K562 (cell line): Measurements from ENCODE around the gene SPRR1A. TPM values are rescaled to one million over a fixed set of nuclear protein-coding genes. Genes with fewer than 3 reads are reported as not detected.

Experiments used
- ATAC-seq: fragments of 200-7000 bp; cut with Tn5 transposase; 3 replicates; pipeline ENCODE4 v1.9.1; 2020; ENCODE audit warnings: moderate library complexity
- BruUV-seq: library from RNA; stranded (reverse); fragments of 400-500 nt; replicated peaks from 2 replicates; lab custom pipeline; 2021; lab: Mats Ljungman, UMichigan
- CTCF ChIA-PET: fragments of 300-600 bp; formaldehyde crosslinking; extraction: SDS; loops from one replicate; lab custom pipeline; 2021; ENCODE audit warnings: low intra/inter-chr PET ratio; lab: Yijun Ruan, JAX
- POLR2A ChIA-PET: fragments of 300-600, 350-650 bp; sonication (Branson Sonifier 250); formaldehyde crosslinking; extraction: SDS; loops from one replicate; lab custom pipeline; 2021; ENCODE audit warnings: antibody characterized with exemption, inconsistent platforms; lab: Yijun Ruan, JAX
- DNase-seq, 4 experiments: peaks; one replicate each; pipeline versions ENCODE4 v3.0.0 to v3.0.0-alpha.2; 2011 to 2018; ENCODE audit warnings: low spot score in 3 of 4, mixed read lengths in 3 of 4; ENCODE audit errors: extremely low read depth in 1 of 4
- FAIRE-seq: peaks from 2 replicates; lab custom pipeline; 2011; peaks lifted over from hg19 to GRCh38; lab: Jason Lieb, UNC
- H2AFZ ChIP-seq: 2 replicates; pipeline ENCODE4 v1.6.0; 2011; ENCODE audit warnings: low read depth, low read length, control low read depth, inconsistent platforms
- H3K27ac ChIP-seq: fragments of 200-600 bp; 3 replicates; pipeline ENCODE4 v1.8.0; 2011; ENCODE audit warnings: low read depth, mild to moderate bottlenecking, control low read depth, inconsistent platforms, low read length, moderate library complexity, mixed read lengths; ENCODE audit errors: extremely low read depth
- H3K27me3 ChIP-seq, 2 experiments: fragments of 300-600 bp in 1 of 2; 2 replicates in 1 of 2; 3 replicates in 1 of 2; pipeline versions ENCODE4 v1.6.0 to v1.8.0; 2011; ENCODE audit warnings: inconsistent platforms in 2 of 2, low read length in 2 of 2, mild to moderate bottlenecking in 1 of 2, mixed read lengths in 1 of 2, moderate library complexity in 1 of 2; ENCODE audit not compliant: control insufficient read depth in 2 of 2, insufficient read depth in 2 of 2
- H3K36me3 ChIP-seq: fragments of 300-600 bp; 3 replicates; pipeline ENCODE4 v1.8.0; 2011; ENCODE audit warnings: mild to moderate bottlenecking, low read length, inconsistent platforms; ENCODE audit not compliant: control insufficient read depth, insufficient read depth
- H3K4me1 ChIP-seq, 2 experiments: fragments of 200-600 bp in 1 of 2; replicated peaks in 1 of 2; 2 replicates in 1 of 2; 3 replicates in 1 of 2; pipeline versions ENCODE4 v1.5.1 to v1.8.0; 2011; ENCODE audit warnings: inconsistent platforms in 2 of 2, low read length in 2 of 2, mild to moderate bottlenecking in 1 of 2, mixed read lengths in 1 of 2, moderate library complexity in 1 of 2; ENCODE audit not compliant: control insufficient read depth in 2 of 2, insufficient read depth in 2 of 2
- H3K4me2 ChIP-seq: 2 replicates; pipeline ENCODE4 v1.6.1; 2011; ENCODE audit warnings: low read length, control low read depth, inconsistent platforms, mixed read lengths; ENCODE audit not compliant: insufficient read depth
- H3K4me3 ChIP-seq: fragments of 200-600 bp; sonication (generic), shearing (Covaris generic); 2 replicates; pipeline ENCODE4 v1.5.1; 2016; ENCODE audit warnings: control low read depth, inconsistent platforms
- H3K79me2 ChIP-seq: fragments of 200-600 bp; 3 replicates; pipeline ENCODE4 v1.8.0; 2011; ENCODE audit warnings: low read length, inconsistent platforms; ENCODE audit not compliant: control insufficient read depth, insufficient read depth
- H3K9ac ChIP-seq, 2 experiments: 2 replicates each; pipeline versions ENCODE4 v1.6.0 to v1.6.1; 2011; ENCODE audit warnings: low read depth in 2 of 2, low read length in 2 of 2, control low read depth in 1 of 2, inconsistent platforms in 1 of 2, mild to moderate bottlenecking in 1 of 2, mixed read lengths in 1 of 2; ENCODE audit not compliant: insufficient read depth in 1 of 2
- H3K9me1 ChIP-seq: one replicate; pipeline ENCODE4 v1.6.0; 2011; ENCODE audit warnings: inconsistent platforms, mild to moderate bottlenecking, low read length, moderate library complexity; ENCODE audit not compliant: control insufficient read depth, insufficient read depth
- H3K9me3 ChIP-seq: replicated peaks from 2 replicates; pipeline ENCODE4 v1.5.1; 2011; ENCODE audit warnings: low read depth, low read length, inconsistent platforms; ENCODE audit not compliant: control insufficient read depth, insufficient read depth
- H4K20me1 ChIP-seq: replicated peaks from 2 replicates; pipeline ENCODE4 v1.6.1; 2011; ENCODE audit warnings: low read length, inconsistent platforms, mixed read lengths; ENCODE audit not compliant: control insufficient read depth, insufficient read depth
- ETS1 ChIP-seq: conservative IDR thresholded peaks from 2 replicates; pipeline ENCODE4 v1.6.1; 2011; ENCODE audit warnings: low read depth, mild to moderate bottlenecking, low read length; ENCODE audit not compliant: control insufficient read depth
- FOXK2 ChIP-seq, 2 experiments: fragments of 450-650 bp; IDR thresholded peaks in 1 of 2; conservative IDR thresholded peaks in 1 of 2; 2 replicates each; pipeline ENCODE4 v1.6.1; 2016; ENCODE audit warnings: low read depth in 2 of 2, mild to moderate bottlenecking in 1 of 2
- PML ChIP-seq: IDR thresholded peaks from 2 replicates; pipeline ENCODE4 v1.6.1; 2012; ENCODE audit warnings: low read length, inconsistent platforms
- SRSF9 ChIP-seq: fragments of 200-400 bp; formaldehyde crosslinking; IDR thresholded peaks from 2 replicates; pipeline ENCODE4 v1.6.1; 2017; ENCODE audit warnings: low read depth, low read length, borderline replicate concordance
- TAL1 ChIP-seq: fragments of 450-650 bp; IDR thresholded peaks from 2 replicates; pipeline ENCODE4 v1.6.1; 2016; ENCODE audit warnings: mild to moderate bottlenecking
- ZBTB43 ChIP-seq: sonication (generic); formaldehyde crosslinking; IDR thresholded peaks from 2 replicates; pipeline ENCODE4 v1.8.0; 2023; ENCODE audit warnings: mild to moderate bottlenecking, missing genetic modification reagents
- ZNF165 ChIP-seq: fragments of 250-450 bp; sonication (Bioruptor Pico); IDR thresholded peaks from 2 replicates; pipeline ENCODE4 v1.4.0; 2020; ENCODE audit warnings: borderline replicate concordance
- WGBS: fragments of 100-300 bp; shearing (Covaris generic); methylation state at CpG from one replicate; pipeline ENCODE4 v1.1.6; 2016; ENCODE audit warnings: low coverage, mixed read lengths; ENCODE audit not compliant: insufficient coverage; ENCODE audit errors: missing lambda C conversion rate; 5-methylcytosine and 5-hydroxymethylcytosine counted together
- in situ Hi-C: fragments of 300-500 bp; cut with MboI; formaldehyde crosslinking; loops from 4 replicates; pipeline ENCODE4 v1.15.0; 2018; ENCODE audit warnings: inconsistent platforms, mixed read lengths
- intact Hi-C: fragments of 100-400 bp; cut with micrococcal nuclease; formaldehyde crosslinking; loops from 2 replicates; pipeline ENCODE4 v1.14.2; 2022
- polyA plus RNA-seq, 8 experiments: library from polyadenylated mRNA; depleted of rRNA in 4 of 8; stranded (reverse) in 5 of 8; unstranded in 3 of 8; fragments of >200 nt; fragmentation: Nextera tagmentation in 2 of 8; fragmentation: Illumina TruSeq in 1 of 8; extraction: Ambion mirVana in 2 of 8; extraction: Trizol in 1 of 8; gene quantifications; 2 replicates each; pipeline versions ENCODE4 v1.2.1 to v1.2.3, GENCODE V29; 2011 to 2014; ENCODE audit warnings: inconsistent platforms in 1 of 8, missing spikeins in 1 of 8
- total RNA-seq, 7 experiments: library from RNA; depleted of rRNA in 6 of 7; stranded (reverse); fragments of >200 nt in 6 of 7; fragmentation: Illumina TruSeq in 2 of 7; extraction: Trizol in 2 of 7; gene quantifications; 2 replicates each; pipeline versions ENCODE4 v1.2.1 to v1.2.3, GENCODE V29; 2011 to 2021; ENCODE audit warnings: low replicate concordance in 1 of 7
- TF ChIP-seq, protein P1 (sequence below): sonication (generic); formaldehyde crosslinking; IDR thresholded peaks from 2 replicates; pipeline ENCODE4 v1.8.0; 2022; ENCODE audit warnings: mild to moderate bottlenecking, missing genetic modification reagents
- TF ChIP-seq, protein P2 (sequence below): fragments of 450-650 bp; formaldehyde crosslinking; IDR thresholded peaks from 2 replicates; pipeline ENCODE4 v1.4.0; 2020; ENCODE audit warnings: mild to moderate bottlenecking, moderate library complexity

SPRR1A gene
- total and polyA plus RNA-seq, 9 of the 15 experiments (the other 6 are each of a cell fraction or from before 2014, with no cell fraction given), result not detected

DNA sequence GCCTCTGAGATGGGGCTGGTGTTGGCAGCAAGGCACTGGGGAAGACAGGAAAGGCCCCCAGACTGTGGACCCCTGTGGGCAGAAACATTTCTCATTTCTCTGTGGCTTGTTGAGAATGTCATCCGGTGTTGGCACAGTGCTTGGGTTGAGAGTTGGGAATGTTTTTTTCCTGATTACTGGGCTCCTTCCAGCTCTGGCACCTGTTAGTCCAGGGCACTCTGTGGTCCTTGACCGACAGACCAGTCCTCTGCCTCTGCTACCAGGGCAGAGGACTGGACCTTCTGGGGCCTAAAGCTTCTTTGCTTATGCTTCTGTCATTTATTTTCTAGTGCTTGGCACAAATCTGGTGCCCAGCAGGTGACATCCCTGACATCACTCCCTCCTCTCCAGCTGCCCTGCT lies 41.7 kb upstream of the SPRR1A start:
- ChIA-PET CTCF (no interaction called here), POLR2A (no interaction called here)
- H3K27me3 ChIP-seq, result peaks cover 0 to 3% of the 10 kb centered on the region in 2 experiments; a peak in 1 of 5 replicates
- no peaks in the 10 kb centered on the region for H3K36me3 ChIP-seq
- WGBS, result 0% methylated on average over 2 of the region's 2 CpGs
- no peak overlapping the region for H3K4me3 ChIP-seq
- TF ChIP-seq ZBTB43 (CRISPR knock-in tag), result no peak
- TF ChIP-seq FOXK2 (conservative IDR thresholded peaks at IDR 0.05 in 1 of 2, IDR thresholded peaks at IDR 0.05 in 1 of 2; ENCODE audit: low read depth in 2 of 2), result no peak
- no peak for TF ChIP-seq TAL1
- TF ChIP-seq, protein P1, sequence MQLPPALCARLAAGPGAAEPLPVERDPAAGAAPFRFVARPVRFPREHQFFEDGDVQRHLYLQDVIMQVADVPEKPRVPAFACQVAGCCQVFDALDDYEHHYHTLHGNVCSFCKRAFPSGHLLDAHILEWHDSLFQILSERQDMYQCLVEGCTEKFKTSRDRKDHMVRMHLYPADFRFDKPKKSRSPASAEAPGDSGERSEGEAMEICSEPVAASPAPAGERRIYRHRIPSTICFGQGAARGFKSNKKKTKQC, result no peak
- no peak for TF ChIP-seq ETS1
- TF ChIP-seq ZNF165 (CRISPR knock-in tag), result no peak
- TF ChIP-seq, protein P2, sequence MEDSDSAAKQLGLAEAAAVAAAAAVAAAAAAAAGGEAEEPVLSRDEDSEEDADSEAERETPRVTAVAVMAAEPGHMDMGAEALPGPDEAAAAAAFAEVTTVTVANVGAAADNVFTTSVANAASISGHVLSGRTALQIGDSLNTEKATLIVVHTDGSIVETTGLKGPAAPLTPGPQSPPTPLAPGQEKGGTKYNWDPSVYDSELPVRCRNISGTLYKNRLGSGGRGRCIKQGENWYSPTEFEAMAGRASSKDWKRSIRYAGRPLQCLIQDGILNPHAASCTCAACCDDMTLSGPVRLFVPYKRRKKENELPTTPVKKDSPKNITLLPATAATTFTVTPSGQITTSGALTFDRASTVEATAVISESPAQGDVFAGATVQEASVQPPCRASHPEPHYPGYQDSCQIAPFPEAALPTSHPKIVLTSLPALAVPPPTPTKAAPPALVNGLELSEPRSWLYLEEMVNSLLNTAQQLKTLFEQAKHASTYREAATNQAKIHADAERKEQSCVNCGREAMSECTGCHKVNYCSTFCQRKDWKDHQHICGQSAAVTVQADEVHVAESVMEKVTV (CRISPR knock-in tag), result no peak
- no peak for TF ChIP-seq PML
- TF ChIP-seq SRSF9, result no peak
- TF ChIP-seq, all 486 proteins: peak for 0
- DNase-seq, result no peak
- H3K79me2 ChIP-seq, result no peaks in the 10 kb centered on the region
- intact Hi-C loops (no loop called here), in situ Hi-C loops (no loop called here)
- no TSS peak for BruUV-seq
- ATAC-seq, result no peak
- H3K9me1 ChIP-seq, result no peaks in the 10 kb centered on the region
- H4K20me1 ChIP-seq, result no peaks in the 10 kb centered on the region
- H3K9me3 ChIP-seq, result no peaks in the 10 kb centered on the region
- H2AFZ ChIP-seq, result no peak overlapping the region
- H3K9ac ChIP-seq, result no peak overlapping the region
- no peak for FAIRE-seq
- H3K4me1 ChIP-seq, result no peaks in the 10 kb centered on the region
- no peak overlapping the region for H3K27ac ChIP-seq
- H3K4me2 ChIP-seq, result no peak overlapping the region
